Right lobe of liver (tissue), 6 donors: ENCODE data around the gene CDH23. TPM values are rescaled to one million over a fixed set of nuclear protein-coding genes. Genes with fewer than 3 reads are reported as not detected.

Experiments used
- ATAC-seq, 4 donors: fragments of 200-7000 bp; cut with Tn5 transposase; one replicate each; pipeline ENCODE4 v1.9.1; 2020; ENCODE audit warnings: mild to moderate bottlenecking in 4 of 4, moderate library complexity in 4 of 4
- DNase-seq, 3 donors: peaks; one replicate each; pipeline ENCODE4 v3.0.0-alpha.2; 2020
- H3K27ac ChIP-seq, 3 donors: fragments of 200-600 bp; one replicate each; pipeline ENCODE4 v1.8.0; 2022
- H3K27me3 ChIP-seq, 2 donors: fragments of 200-600 bp; one replicate each; pipeline ENCODE4 v1.8.0; 2022
- H3K36me3 ChIP-seq, 4 donors: fragments of 200-600 bp; sonication (generic) in 1 of 4; one replicate each; pipeline versions ENCODE4 v1.5.1 to v1.8.0; 2017 to 2022; ENCODE audit warnings: control low read depth in 1 of 4
- H3K4me1 ChIP-seq, 4 donors: fragments of 200-600 bp; sonication (generic) in 1 of 4; one replicate each; pipeline versions ENCODE4 v1.5.1 to v1.8.0; 2017 to 2022; ENCODE audit warnings: control low read depth in 1 of 4
- H3K4me3 ChIP-seq, 3 donors: fragments of 200-600 bp; one replicate each; pipeline ENCODE4 v1.8.0; 2022
- H3K9me3 ChIP-seq, 4 donors: fragments of 200-600 bp; sonication (generic) in 1 of 4; one replicate each; pipeline versions ENCODE4 v1.5.1 to v1.8.0; 2017 to 2022; ENCODE audit warnings: control low read depth in 1 of 4
- CTCF ChIP-seq, 4 donors: fragments of 200-600 bp in 3 of 4; fragments of 450-650 bp in 1 of 4; IDR thresholded peaks; one replicate each; pipeline versions ENCODE4 v1.5.1 to v1.8.0; 2016 to 2022; ENCODE audit warnings: antibody characterized with exemption in 4 of 4, mild to moderate bottlenecking in 2 of 4
- POLR2A ChIP-seq: fragments of 450-650 bp; IDR thresholded peaks from one replicate; pipeline ENCODE4 v1.6.1; 2017; ENCODE audit warnings: antibody characterized with exemption, mild to moderate bottlenecking
- WGBS: methylation state at CpG from one replicate; pipeline ENCODE4 v1.1.6; 2018; ENCODE audit warnings: low coverage, low lambda C conversion rate; ENCODE audit not compliant: insufficient coverage; ENCODE audit errors: missing lambda C conversion rate; 5-methylcytosine and 5-hydroxymethylcytosine counted together
- intact Hi-C, 2 donors: fragments of 100-400 bp; cut with DNase I; formaldehyde crosslinking; loops; one replicate each; pipeline versions ENCODE4 v1.11.2 to v1.14.1; 2022
- total RNA-seq, 6 experiments: library from RNA; depleted of rRNA in 2 of 6; stranded (reverse); fragments of >200 nt in 2 of 6; fragmentation: NEBNext Ultra II Directional in 3 of 6; extraction: Animal tissue kit (Norgen Biotek cat#: 25700) in 3 of 6; gene quantifications; one replicate each; pipeline versions ENCODE4 v1.1.0 to v1.2.4, GENCODE V29; 2016 to 2023
- donor health status: DM: no; HTN: yes; CAD: no.
- donor health status: DM: no; HTN: no; CAD: no.
- donor health status: DM: no; HTN: no; CAD: no.
- donor health status: DM: no; HTN: yes; CAD: no.
- donor health status: DM: no; HTN: yes; CAD: no.

Gene CDH23
- total RNA-seq, 6 experiments from 2014 or later: 3.3 to 19.7 (median 6.3) TPM

GRCh38 chr10:71723311-71723710 is 326.6 kb downstream of the CDH23 start:
- Histone ChIP-seq H3K4me3 (no peak overlapping the region), H3K36me3 (no peaks in the 10 kb centered on the region), H3K4me1 (peaks cover 0 to 6% (median 0%) of the 10 kb centered on the region in 4 donors), H3K9me3 (no peaks in the 10 kb centered on the region), H3K27ac (no peak overlapping the region), H3K27me3 (no peaks in the 10 kb centered on the region)
- intact Hi-C loops: no loop called here
- 63% methylated on average over 4 of the region's 11 CpGs for WGBS
- DNase-seq (no peak), ATAC-seq (no peak)
- TF ChIP-seq POLR2A (no peak), CTCF (IDR thresholded peaks at IDR 0.05) (no peak)

GRCh38 chr10:71724539-71724938 is 327.8 kb downstream of the CDH23 start:
- no CpG with 5 or more reads among the region's 6 CpGs for WGBS
- TF ChIP-seq CTCF (IDR thresholded peaks at IDR 0.05): no peak
- TF ChIP-seq POLR2A: no peak

GRCh38 chr10:71725249-71725648 is 328.5 kb downstream of the CDH23 start:
- no peaks in the 10 kb centered on the region for H3K9me3 ChIP-seq
- WGBS: 83% methylated on average over 1 of the region's 14 CpGs
- no peaks in the 10 kb centered on the region for H3K27me3 ChIP-seq
- no peak for ATAC-seq
- H3K4me3 ChIP-seq: no peak overlapping the region
- TF ChIP-seq POLR2A: no peak
- no peak for TF ChIP-seq CTCF (IDR thresholded peaks at IDR 0.05)
- peak in 1 of 3 donors; percentile 52 for DNase-seq
- H3K36me3 ChIP-seq: no peaks in the 10 kb centered on the region
- H3K27ac ChIP-seq: no peak overlapping the region
- peaks cover 0 to 6% (median 0%) of the 10 kb centered on the region in 4 donors for H3K4me1 ChIP-seq
- intact Hi-C loops: no loop called here

More at GRCh38 chr10:71724539-71724938, 327.8 kb downstream of the CDH23 start:
- Histone ChIP-seq H3K4me3 (no peak overlapping the region), H3K9me3 (no peaks in the 10 kb centered on the region), H3K27ac (no peak overlapping the region), H3K4me1 (peaks cover 0 to 6% (median 0%) of the 10 kb centered on the region in 4 donors), H3K36me3 (no peaks in the 10 kb centered on the region), H3K27me3 (no peaks in the 10 kb centered on the region)
- ATAC-seq: no peak
- no peak for DNase-seq
- intact Hi-C loops: no loop called here

GRCh38 chr10:71725998-71726579 is 329.4 kb downstream of the CDH23 start:
- no peak overlapping the region for H3K27ac ChIP-seq
- peak in 1 of 3 donors; percentile 47 for DNase-seq
- WGBS: 52% methylated on average over 6 of the region's 9 CpGs
- TF ChIP-seq CTCF (IDR thresholded peaks at IDR 0.05): no peak
- no peak for TF ChIP-seq POLR2A
- H3K9me3 ChIP-seq: no peaks in the 10 kb centered on the region
- no peak overlapping the region for H3K4me3 ChIP-seq
- no peaks in the 10 kb centered on the region for H3K36me3 ChIP-seq
- H3K27me3 ChIP-seq: no peaks in the 10 kb centered on the region
- no peak for ATAC-seq
- intact Hi-C loops: no loop called here
- peaks cover 0 to 6% (median 0%) of the 10 kb centered on the region in 4 donors for H3K4me1 ChIP-seq
